NOMO-1 (cell line): ENCODE data around the gene HEPH.
"Not testable (repeated sequence)": the region's sequence is repeated elsewhere in the genome, so short reads cannot be mapped to it uniquely, and the experiment has no call there.

Source experiments
- DNase-seq, 2 experiments: peaks; one replicate each; lab custom pipeline; 2025; ENCODE audit not compliant: unreplicated experiment in 2 of 2; lab: John Stamatoyannopoulos, UW

Gene HEPH

DNA sequence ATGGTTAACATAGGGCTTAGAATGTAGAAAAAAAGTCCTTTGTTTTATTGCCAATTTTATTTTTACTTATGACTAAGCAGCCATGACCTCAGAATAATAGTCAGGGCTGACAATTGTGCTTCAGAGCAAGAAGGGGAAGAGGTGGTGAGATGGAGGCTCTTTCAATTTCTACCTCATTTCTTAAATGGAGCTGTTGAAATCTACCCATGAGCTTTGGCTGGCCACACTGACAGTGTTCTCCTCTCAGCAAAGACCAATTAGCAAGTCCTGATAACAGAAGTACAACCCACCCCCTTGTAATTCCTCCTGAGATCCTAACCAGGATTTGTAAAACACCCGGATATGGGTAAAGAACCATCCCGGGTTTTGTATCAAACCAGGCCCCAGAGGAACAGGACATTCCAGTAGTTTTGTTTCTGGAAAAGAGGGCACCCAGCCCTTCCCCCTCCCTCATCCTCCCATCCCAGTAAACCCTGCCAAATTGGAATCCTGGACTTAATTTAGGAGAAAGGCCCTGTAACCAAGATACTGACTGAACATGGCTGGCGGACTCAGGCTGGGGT lies at the start of gene HEPH:
TSS of gene HEPH (plus strand) at position 399 of the 563 bp plus-strand sequence. CDS start 6,324 bp downstream, outside the sequence.
- peak in 1 of 2 experiments; percentile 13 for DNase-seq

- DNase-seq = not testable (repeated sequence)
Observed at GRCh38 chrX:66118722-66119121, 45.3 kb upstream of the HEPH start.

- not testable (repeated sequence) for DNase-seq
Observed at GRCh38 chrX:66121354-66121753, 42.7 kb upstream of the HEPH start.

DNA sequence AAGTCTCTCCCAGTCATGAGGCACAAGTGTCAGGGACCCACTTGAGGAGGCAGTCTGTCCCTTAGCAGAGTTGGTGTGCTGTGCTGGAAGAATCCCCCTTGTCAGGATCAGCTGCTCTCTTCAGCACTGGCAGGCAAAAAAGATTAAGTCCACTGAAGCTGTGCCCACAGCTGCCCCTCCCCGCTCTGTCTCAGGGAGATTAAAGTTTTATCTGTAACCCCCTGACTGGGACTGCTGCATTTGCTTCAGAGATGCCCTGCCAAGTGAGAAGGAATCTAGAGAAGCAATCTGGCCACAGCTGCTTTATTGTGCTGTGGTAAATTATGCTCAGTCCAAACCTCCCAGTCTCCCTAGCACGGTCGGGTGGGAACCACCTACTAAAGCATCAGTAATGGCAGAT lies 37.4 kb upstream of the HEPH start:
- no peak for DNase-seq

- DNase-seq = no peak
Observed at GRCh38 chrX:66130469-66130868, 33.6 kb upstream of the HEPH start.

DNA sequence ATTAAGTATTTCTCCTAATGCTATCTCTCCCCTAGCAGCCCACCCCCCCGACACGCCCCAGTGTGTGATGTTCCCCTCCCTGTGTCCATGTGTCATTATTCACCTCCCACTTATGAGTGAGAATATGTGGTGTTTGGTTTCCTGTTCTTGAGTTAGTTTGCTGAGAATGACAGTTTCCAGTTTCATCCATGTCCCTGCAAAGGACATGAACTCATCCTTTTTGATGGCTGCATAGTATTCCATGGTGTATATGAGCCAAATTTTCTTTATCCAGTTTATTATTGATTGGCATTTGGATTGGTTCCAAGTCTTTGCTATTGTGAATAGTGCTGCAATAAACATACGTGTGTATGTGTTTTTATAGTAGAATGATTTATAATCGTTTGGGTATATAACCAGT lies 28.8 kb upstream of the HEPH start:
- DNase-seq = not testable (repeated sequence)

DNA sequence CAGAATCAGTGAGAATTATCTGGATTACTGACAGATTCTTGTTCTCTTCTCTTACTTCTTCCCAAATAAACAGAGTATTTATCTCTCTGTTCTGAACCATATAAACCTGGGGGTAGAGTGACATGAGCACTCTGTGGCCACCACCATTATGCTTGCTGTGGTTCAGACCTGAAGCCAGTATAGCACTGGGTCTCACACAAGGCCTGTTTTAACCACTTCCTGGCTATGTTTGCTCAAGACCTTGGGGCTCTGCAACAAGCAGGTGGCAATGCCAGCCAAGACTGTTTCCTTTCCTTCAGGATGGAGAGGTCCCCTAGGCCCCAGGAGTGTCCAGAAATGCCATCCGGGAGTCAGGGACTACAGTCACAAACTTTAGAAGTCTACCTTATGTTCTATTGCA lies 21.7 kb upstream of the HEPH start:
- DNase-seq = no peak

- no peak for DNase-seq
Observed at GRCh38 chrX:66144258-66144657, 19.8 kb upstream of the HEPH start.

DNA sequence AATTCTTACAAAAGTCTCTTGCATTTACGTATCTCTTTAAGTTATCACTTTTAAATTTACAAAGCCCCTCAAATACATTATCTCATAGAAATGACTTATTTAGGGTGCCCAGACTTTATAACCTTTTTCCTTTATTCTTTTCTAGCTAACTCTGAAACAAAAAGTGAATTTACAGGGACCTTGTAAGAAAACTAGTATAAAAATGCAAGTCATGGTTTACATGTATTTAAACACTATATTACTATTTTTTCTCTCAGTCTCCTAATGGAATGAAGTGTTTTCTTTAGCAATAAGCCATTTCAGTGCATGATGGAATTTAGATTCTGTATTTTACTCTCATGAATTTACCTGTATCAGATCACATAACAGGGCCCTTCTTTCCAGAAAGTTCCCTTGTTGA lies 14.5 kb upstream of the HEPH start:
- DNase-seq = no peak

GRCh38 chrX:66150163-66150562 lies 13.9 kb upstream of the HEPH start:
- DNase-seq = no peak

DNA sequence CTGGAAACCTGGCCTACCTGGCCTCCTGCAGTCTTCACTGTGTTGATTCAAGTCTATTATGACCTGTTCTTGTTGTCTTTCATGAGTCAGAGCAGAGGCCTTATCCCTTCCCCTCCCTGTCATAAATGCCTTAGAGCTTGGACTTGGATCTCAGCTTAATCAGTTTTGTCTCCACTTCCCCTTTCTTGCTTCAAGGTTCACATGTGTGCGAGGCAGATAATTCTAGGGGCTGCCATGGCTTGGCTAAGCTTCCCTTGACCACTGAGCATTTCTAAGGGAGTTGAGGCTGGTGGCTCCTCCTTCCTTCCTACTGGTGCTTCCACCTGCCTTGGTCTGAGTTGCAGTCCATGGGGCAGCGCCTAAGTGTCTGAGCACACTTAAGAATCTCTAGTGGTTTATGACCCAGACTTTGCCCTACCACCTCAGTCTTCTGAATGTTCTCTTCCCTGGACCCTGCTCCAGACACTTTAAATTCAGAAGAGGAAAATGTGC lies 1.7 kb upstream of the HEPH start:
- peak; percentile 32 to 62 for DNase-seq

- no peak for DNase-seq
Observed at GRCh38 chrX:66163447-66163846, 600 bp upstream of the HEPH start.

DNA sequence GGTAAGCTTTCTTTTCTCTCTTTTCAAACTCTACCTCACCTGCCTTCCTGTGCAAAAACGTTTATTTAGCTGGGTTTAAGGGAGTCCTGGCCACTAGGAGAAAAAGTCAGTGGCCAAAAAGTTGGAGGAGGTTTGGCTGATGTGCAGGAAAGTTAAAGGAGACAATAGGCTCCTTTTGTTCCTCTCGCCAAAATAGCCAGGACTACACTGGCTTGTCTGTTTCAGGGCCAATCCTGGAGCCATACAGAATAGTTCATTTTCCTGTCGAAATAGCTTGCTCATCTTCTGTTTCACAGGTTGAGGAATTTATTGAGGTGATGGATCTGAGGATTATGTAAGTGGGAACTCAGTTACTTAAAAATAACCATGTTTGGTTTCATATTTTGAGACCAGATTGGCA lies 423 bp downstream of the HEPH start:
- DNase-seq = no peak

GRCh38 chrX:66164931-66165330 lies 884 bp downstream of the HEPH start:
- no peak for DNase-seq

DNA sequence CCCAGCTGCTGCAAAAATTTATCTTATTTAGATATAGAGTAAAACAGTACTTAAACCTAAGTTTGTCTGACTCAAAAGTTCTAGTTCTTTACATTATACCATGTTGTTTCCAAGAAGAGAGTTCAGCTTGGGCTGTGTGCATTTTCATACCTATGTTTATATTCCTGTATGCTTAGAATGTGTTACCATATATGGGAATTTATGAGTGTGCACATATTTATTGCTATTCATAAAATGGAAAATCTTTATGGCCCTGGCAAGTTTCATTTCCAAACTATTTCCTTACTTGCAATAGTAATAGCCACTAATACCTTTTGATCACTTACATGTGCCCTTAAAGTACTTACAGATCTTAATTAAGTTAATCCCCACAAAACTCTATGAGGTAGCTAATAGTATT lies 2.6 kb downstream of the HEPH start:
- DNase-seq = no peak

GRCh38 chrX:66167431-66167830 lies 3.4 kb downstream of the HEPH start:
- DNase-seq = no peak

DNA sequence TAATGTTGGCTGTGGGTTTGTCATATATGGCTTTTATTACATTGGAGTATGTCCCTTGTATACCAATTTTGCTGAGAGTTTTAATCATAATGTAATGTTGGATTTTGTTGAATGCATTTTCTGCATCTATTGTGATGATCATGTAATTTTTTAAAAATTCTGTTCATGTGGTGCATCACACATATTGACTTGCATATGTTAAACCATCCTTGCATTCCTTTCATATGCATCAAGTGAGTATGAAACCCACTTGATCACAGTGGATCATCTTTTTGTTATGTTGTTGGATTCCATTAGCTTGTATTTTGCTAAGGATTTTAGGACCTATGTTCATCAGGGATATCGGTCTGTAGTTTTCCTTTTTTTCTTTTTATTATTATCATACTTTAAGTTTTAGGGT lies 12.1 kb downstream of the HEPH start:
- DNase-seq = no peak

DNA sequence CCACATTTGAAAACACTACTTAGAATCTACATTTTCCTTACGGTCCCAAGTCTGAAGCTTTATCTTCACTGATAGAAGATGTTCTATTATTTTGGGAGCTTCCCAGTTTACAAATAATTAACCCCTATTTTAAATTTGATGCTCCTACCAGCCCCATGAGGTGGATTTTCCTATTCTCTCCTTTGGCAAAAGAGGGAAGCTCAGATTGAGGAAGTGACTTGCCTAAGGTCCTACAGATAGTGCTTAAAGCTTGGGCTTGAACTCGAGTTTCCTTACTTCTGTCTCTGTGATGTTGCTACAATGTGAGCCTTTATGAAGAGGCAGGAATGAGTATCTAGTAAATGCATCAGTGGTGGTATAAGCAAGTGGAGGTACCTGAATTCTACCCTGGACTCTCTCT lies 27.5 kb downstream of the HEPH start:
- peak in 1 of 2 experiments; percentile 0 for DNase-seq

- no peak for DNase-seq
Observed at GRCh38 chrX:66193821-66194220, 29.8 kb downstream of the HEPH start.

- peak in 1 of 2 experiments; percentile 1 for DNase-seq
Observed at GRCh38 chrX:66200050-66200664, 36.1 kb downstream of the HEPH start.

GRCh38 chrX:66200855-66201795 lies 37.1 kb downstream of the HEPH start:
- peak in 1 of 2 experiments; percentile 27 for DNase-seq
